Astrocyte of the cerebellum (primary cell): ENCODE data around the gene PKNOX2.

ENCODE experiments used
- DNase-seq: peaks from one replicate; pipeline ENCODE4 v3.0.0-alpha.2; 2011; ENCODE audit warnings: low read depth
- H3K4me3 ChIP-seq: 2 replicates; pipeline ENCODE4 v1.5.1; 2011; ENCODE audit warnings: mild to moderate bottlenecking, low read depth, low read length, moderate library complexity
- CTCF ChIP-seq: IDR thresholded peaks from 2 replicates; pipeline ENCODE4 v1.5.1; 2012; ENCODE audit warnings: low read length, low read depth, moderate library complexity, mild to moderate bottlenecking; ENCODE audit errors: missing control alignments
- in situ Hi-C: cut with HindIII; loops from 2 replicates; pipeline ENCODE4 v1.10.0; 2017; ENCODE audit warnings: low sequenced_read_pairs

The PKNOX2 gene

DNA sequence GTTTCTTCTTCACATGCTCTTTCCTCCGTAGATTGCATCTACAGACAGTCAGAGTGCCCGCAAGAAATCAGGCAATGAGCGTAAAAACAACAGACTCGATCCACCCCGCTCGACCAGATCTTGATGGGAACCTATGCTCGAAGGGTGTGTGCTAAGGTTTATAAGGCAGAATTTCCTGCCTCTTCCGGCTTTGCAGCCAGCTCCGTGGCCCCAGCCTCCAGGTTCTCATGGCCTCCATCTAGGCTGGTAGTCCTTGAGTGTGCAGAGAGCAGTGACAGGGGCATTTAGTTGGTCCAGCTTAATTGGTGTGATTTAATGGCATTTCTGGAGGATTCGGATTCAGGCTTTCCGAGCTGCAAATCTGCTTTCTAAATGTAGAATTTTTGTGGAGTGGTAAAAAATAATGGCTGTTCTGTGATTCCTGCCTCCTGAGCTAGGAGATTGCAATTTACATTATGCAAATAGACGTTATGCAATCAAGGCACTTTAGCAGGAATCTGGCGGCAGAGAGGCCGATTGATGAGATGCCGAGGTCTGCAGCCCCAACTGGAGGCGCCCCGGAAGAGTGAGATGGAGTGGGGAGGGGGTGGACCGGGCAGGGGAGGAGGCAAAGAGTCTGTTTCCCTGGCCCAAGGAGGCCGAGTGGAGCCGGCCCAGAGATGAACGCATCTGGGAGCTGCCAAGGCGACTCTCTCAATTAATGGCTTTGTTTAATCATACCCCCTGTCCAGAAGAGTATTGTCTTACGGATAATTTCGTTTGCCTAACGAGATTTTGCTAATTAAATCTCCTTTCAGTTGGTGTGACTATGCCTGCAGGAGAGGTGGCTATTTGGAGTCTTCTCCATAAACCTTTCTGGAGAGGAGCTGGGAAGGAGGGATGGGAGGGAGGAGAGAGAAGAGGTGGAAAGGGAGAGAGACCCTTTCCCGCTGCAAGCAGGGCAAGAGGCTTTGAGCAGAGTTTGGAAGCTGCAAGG, 75.3 kb downstream of the PKNOX2 start:
- no peak for TF ChIP-seq CTCF
- no peak overlapping the region for H3K4me3 ChIP-seq
- no peak for DNase-seq
- in situ Hi-C loops: no loop called here

- TF ChIP-seq CTCF: no peak
- no peak overlapping the region for H3K4me3 ChIP-seq
- DNase-seq: no peak
- in situ Hi-C loops: no loop called here
These were observed 76.6 kb downstream of the PKNOX2 start for GRCh38 chr11:125241104-125241503.

GRCh38 chr11:125242141-125242775, 77.7 kb downstream of the PKNOX2 start:
- in situ Hi-C loops: no loop called here
- no peak for DNase-seq
- TF ChIP-seq CTCF: no peak
- H3K4me3 ChIP-seq: no peak overlapping the region

DNA sequence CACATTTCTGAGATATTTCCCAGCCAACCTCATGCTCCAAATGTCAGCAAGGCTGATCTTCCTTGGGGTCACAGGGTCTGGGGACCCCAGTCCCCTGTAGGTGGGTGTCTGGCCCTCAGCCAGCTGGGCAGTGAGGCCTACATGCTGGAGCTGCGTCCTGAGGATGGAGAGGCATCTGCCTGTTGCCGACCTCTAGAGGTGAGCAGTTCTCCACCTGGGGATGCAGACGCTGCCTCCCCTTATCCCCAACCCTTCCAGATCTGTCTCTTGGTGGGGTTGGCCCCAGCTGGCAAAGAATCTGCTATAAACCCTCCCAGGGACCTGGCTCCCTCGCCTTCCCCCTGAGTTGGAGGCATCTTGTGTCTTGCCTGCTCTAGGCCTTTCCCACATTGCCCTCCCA, 79.6 kb downstream of the PKNOX2 start:
- H3K4me3 ChIP-seq: no peak overlapping the region
- no peak for DNase-seq
- TF ChIP-seq CTCF: no peak
- in situ Hi-C loops: no loop called here

- DNase-seq: no peak
- TF ChIP-seq CTCF: no peak
- in situ Hi-C loops: no loop called here
- H3K4me3 ChIP-seq: no peak overlapping the region
These were observed 80.7 kb downstream of the PKNOX2 start for GRCh38 chr11:125245299-125245698.

- H3K4me3 ChIP-seq: no peak overlapping the region
- TF ChIP-seq CTCF: no peak
- in situ Hi-C loops: no loop called here
- DNase-seq: no peak
These were observed 82.9 kb downstream of the PKNOX2 start for GRCh38 chr11:125247431-125247830.
